Activated T-cell treated with anti-CD3 and anti-CD28 coated beads, Interleukin-2, amount 50 U/mL, for 48 hours (primary cell): ENCODE results near the gene COPZ1.

ENCODE experiments used
- DNase-seq, 2 experiments: peaks; one replicate each; pipeline ENCODE4 v3.0.0-alpha.2; 2020

The COPZ1 gene

GRCh38 chr12:54398995-54399793 lies 74.3 kb downstream of the COPZ1 start:
- DNase-seq, result peak; percentile 94 to 96

- no peak for DNase-seq
Measured at GRCh38 chr12:54401119-54401518, 76.2 kb downstream of the COPZ1 start.
